Measurements from ENCODE around the gene TMC7.
"Not testable (repeated sequence)": the region's sequence is repeated elsewhere in the genome, so short reads cannot be mapped to it uniquely, and the experiment has no call there.

DNA sequence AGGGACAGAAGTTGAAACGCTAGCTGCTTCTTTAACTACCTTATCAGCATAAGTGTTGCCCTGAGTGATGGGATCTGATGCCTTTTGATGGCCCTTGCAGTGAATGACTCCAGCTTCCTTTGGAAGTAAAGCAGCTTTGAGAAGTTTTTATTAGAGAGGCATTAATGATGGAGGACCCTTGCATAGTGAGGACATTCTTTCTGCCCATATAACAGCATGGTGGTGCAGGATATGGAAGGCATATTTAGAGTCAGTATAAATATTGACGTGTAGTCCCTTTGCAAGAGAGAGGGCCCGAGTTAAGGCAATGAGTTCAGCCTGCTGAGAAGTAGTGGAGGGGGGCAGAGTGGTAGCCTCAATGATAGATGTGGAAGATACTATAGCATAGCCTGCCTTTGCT, 9.8 kb downstream of the TMC7 start:
- TF ChIP-seq EZH2 (IDR thresholded peaks at IDR 0.05; ENCODE audit: low read depth), result not testable (repeated sequence)
- TF ChIP-seq, protein P1, sequence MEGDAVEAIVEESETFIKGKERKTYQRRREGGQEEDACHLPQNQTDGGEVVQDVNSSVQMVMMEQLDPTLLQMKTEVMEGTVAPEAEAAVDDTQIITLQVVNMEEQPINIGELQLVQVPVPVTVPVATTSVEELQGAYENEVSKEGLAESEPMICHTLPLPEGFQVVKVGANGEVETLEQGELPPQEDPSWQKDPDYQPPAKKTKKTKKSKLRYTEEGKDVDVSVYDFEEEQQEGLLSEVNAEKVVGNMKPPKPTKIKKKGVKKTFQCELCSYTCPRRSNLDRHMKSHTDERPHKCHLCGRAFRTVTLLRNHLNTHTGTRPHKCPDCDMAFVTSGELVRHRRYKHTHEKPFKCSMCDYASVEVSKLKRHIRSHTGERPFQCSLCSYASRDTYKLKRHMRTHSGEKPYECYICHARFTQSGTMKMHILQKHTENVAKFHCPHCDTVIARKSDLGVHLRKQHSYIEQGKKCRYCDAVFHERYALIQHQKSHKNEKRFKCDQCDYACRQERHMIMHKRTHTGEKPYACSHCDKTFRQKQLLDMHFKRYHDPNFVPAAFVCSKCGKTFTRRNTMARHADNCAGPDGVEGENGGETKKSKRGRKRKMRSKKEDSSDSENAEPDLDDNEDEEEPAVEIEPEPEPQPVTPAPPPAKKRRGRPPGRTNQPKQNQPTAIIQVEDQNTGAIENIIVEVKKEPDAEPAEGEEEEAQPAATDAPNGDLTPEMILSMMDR (conservative IDR thresholded peaks at IDR 0.05), result not testable (repeated sequence)

Measured in PC-9 (cell line).